A549 (cell line): ENCODE data around the gene ANK3. TPM values are rescaled to one million over a fixed set of nuclear protein-coding genes. Genes with fewer than 3 reads are reported as not detected.

Experiments used
- ATAC-seq, 2 experiments: fragments of 200-7000 bp in 1 of 2; fragments of >200 bp in 1 of 2; cut with Nextera tagmentation in 1 of 2; cut with Tn5 transposase in 1 of 2; 3 replicates each; pipeline versions ENCODE4 v1.8.0 to v1.9.1; 2018 to 2020; ENCODE audit warnings: mild to moderate bottlenecking in 1 of 2, moderate library complexity in 1 of 2
- CTCF ChIA-PET: fragments of 300-600 bp; sonication (Branson Sonifier 250); formaldehyde crosslinking; extraction: SDS; loops from one replicate; lab custom pipeline; 2021; ENCODE audit warnings: antibody characterized with exemption, inconsistent platforms; lab: Yijun Ruan, JAX
- POLR2A ChIA-PET: fragments of 350-600 bp; formaldehyde crosslinking; extraction: SDS; loops from one replicate; lab custom pipeline; 2021; ENCODE audit warnings: antibody characterized with exemption, inconsistent platforms; lab: Yijun Ruan, JAX
- DNase-seq, 2 experiments: peaks; one replicate each; pipeline versions ENCODE4 v3.0.0 to v3.0.0-alpha.2; 2011 to 2016; ENCODE audit warnings: low read depth in 1 of 2, low spot score in 1 of 2
- FAIRE-seq: peaks from 2 replicates; lab custom pipeline; 2011; peaks lifted over from hg19 to GRCh38; lab: Jason Lieb, UNC
- H3K27ac ChIP-seq, 2 experiments: fragments of >200 bp; sonication (Bioruptor Twin); formaldehyde crosslinking; 3 replicates each; pipeline ENCODE4 v1.5.1; 2016 to 2017
- H3K4me1 ChIP-seq: fragments of >200 bp; sonication (Bioruptor Twin); formaldehyde crosslinking; 3 replicates; pipeline ENCODE4 v1.6.1; 2016
- H3K4me2 ChIP-seq: fragments of >200 bp; sonication (Bioruptor Twin); formaldehyde crosslinking; 3 replicates; pipeline ENCODE4 v1.6.1; 2016
- H3K4me3 ChIP-seq: fragments of >200 bp; sonication (Bioruptor Twin); formaldehyde crosslinking; 3 replicates; pipeline ENCODE4 v1.5.1; 2016
- H3K9me3 ChIP-seq: fragments of >200 bp; sonication (Bioruptor Twin); formaldehyde crosslinking; 3 replicates; pipeline ENCODE4 v1.6.1; 2016
- CEBPB ChIP-seq, 2 experiments: fragments of >200 bp in 1 of 2; sonication (Bioruptor Twin) in 1 of 2; formaldehyde crosslinking in 1 of 2; IDR thresholded peaks; 2 replicates each; pipeline ENCODE4 v1.6.1; 2012 to 2016
- E2F6 ChIP-seq: IDR thresholded peaks from 2 replicates; pipeline ENCODE4 v1.6.1; 2012; ENCODE audit warnings: low read depth, borderline replicate concordance
- EHF ChIP-seq: fragments of 250-450 bp; sonication (Bioruptor Pico); IDR thresholded peaks from 2 replicates; pipeline ENCODE4 v1.5.0; 2020; ENCODE audit warnings: mild to moderate bottlenecking
- EHMT2 ChIP-seq: fragments of 200-600 bp; sonication (generic); IDR thresholded peaks from 2 replicates; pipeline ENCODE4 v1.6.1; 2016; ENCODE audit warnings: antibody characterized with exemption, low read depth, mild to moderate bottlenecking, moderate library complexity
- ELK1 ChIP-seq: fragments of 150-350 bp; IDR thresholded peaks from 2 replicates; pipeline ENCODE4 v1.6.1; 2014; ENCODE audit warnings: low read depth, mild to moderate bottlenecking, low read length
- HOXA7 ChIP-seq: fragments of 250-450 bp; sonication (Bioruptor Pico); IDR thresholded peaks from 2 replicates; pipeline ENCODE4 v1.5.0; 2020; ENCODE audit warnings: mild to moderate bottlenecking, moderate library complexity
- HOXB13 ChIP-seq: fragments of 250-450 bp; sonication (Bioruptor Pico); IDR thresholded peaks from 2 replicates; pipeline ENCODE4 v1.5.0; 2020; ENCODE audit warnings: low read depth, mild to moderate bottlenecking, moderate library complexity
- KDM1A ChIP-seq: fragments of 200-600 bp; sonication (generic); IDR thresholded peaks from 2 replicates; pipeline ENCODE4 v1.6.1; 2016; ENCODE audit warnings: low read depth, mild to moderate bottlenecking
- MAFK ChIP-seq: fragments of 450-650 bp; IDR thresholded peaks from 2 replicates; pipeline ENCODE4 v1.6.1; 2014; ENCODE audit not compliant: partially characterized antibody
- MYC ChIP-seq: IDR thresholded peaks from 2 replicates; pipeline ENCODE4 v1.6.1; 2012; ENCODE audit warnings: mild to moderate bottlenecking, inconsistent platforms, low read length, improper control_type of control experiment, borderline replicate concordance
- PHF8 ChIP-seq: fragments of 200-600 bp; sonication (generic); IDR thresholded peaks from 2 replicates; pipeline ENCODE4 v1.6.1; 2016; ENCODE audit warnings: low read depth, mild to moderate bottlenecking, antibody characterized with exemption, moderate library complexity, borderline replicate concordance
- POLR2A ChIP-seq: IDR thresholded peaks from 2 replicates; pipeline ENCODE4 v1.6.1; 2012; ENCODE audit warnings: mild to moderate bottlenecking, low read length
- REST ChIP-seq: fragments of 200-600 bp; sonication (generic); IDR thresholded peaks from 2 replicates; pipeline ENCODE4 v1.6.1; 2016; ENCODE audit warnings: antibody characterized with exemption, mild to moderate bottlenecking, moderate library complexity
- TFCP2L1 ChIP-seq: fragments of 250-450 bp; sonication (Bioruptor Pico); IDR thresholded peaks from 2 replicates; pipeline ENCODE4 v1.5.0; 2021; ENCODE audit warnings: mild to moderate bottlenecking
- TP53 ChIP-seq: fragments of 250-450 bp; sonication (Bioruptor Pico); IDR thresholded peaks from 2 replicates; pipeline ENCODE4 v1.5.0; 2021; ENCODE audit warnings: mild to moderate bottlenecking, moderate library complexity
- ZC3H11A ChIP-seq: fragments of 450-650 bp; IDR thresholded peaks from 2 replicates; pipeline ENCODE4 v1.6.1; 2014; ENCODE audit warnings: antibody characterized with exemption, mild to moderate bottlenecking
- ZFP36 ChIP-seq: fragments of 450-650 bp; IDR thresholded peaks from 2 replicates; pipeline ENCODE4 v1.6.1; 2014; ENCODE audit warnings: borderline replicate concordance; ENCODE audit not compliant: partially characterized antibody
- WGBS: methylation state at CpG from one replicate; pipeline ENCODE4 v1.1.6; 2017; ENCODE audit errors: missing lambda C conversion rate; 5-methylcytosine and 5-hydroxymethylcytosine counted together
- polyA plus RNA-seq, 4 experiments: library from polyadenylated mRNA; depleted of rRNA in 3 of 4; stranded (reverse); fragments of >200 nt; fragmentation: RNase III in 1 of 4; extraction: RNeasy Plus Mini Kit Qiagen cat#74134 plus additional on column Dnase treatment in 1 of 4; gene quantifications; 2 replicates in 3 of 4; 3 replicates in 1 of 4; pipeline ENCODE4 v1.2.3, GENCODE V29; 2011 to 2017
- TF ChIP-seq, protein P1 (sequence below): fragments of 250-450 bp; sonication (Bioruptor Pico); IDR thresholded peaks from 2 replicates; pipeline ENCODE4 v1.5.0; 2021; ENCODE audit warnings: mild to moderate bottlenecking, moderate library complexity, borderline replicate concordance
- TF ChIP-seq, protein P2 (sequence below): fragments of 450-650 bp; IDR thresholded peaks from 2 replicates; pipeline ENCODE4 v1.6.1; 2014; ENCODE audit warnings: antibody characterized with exemption

The ANK3 gene
- polyA plus RNA-seq, 2 of the 4 experiments (the other 2 are of a cell fraction) = 0.56 to 5.4 TPM

- TF ChIP-seq REST (no peak), ZC3H11A (no peak)
These were observed 246.9 kb downstream of the ANK3 start (continued) for GRCh38 chr10:60142736-60143135.

GRCh38 chr10:60141896-60142559 lies 247.6 kb downstream of the ANK3 start:
- FAIRE-seq (peak; percentile 46), DNase-seq (no peak)
- CTCF ChIA-PET = interaction anchor here (1.3 kb wide), 1 partner anchor 42 kb away, joined by 3 read pairs; no protein-coding TSS in a partner anchor
- no peaks in the 10 kb centered on the region for H3K9me3 ChIP-seq
- peaks cover 48% of the 10 kb centered on the region for H3K4me1 ChIP-seq
- no peak overlapping the region for H3K4me3 ChIP-seq
- H3K27ac ChIP-seq = no peak overlapping the region; a peak in 1 of 6 replicates
- TF ChIP-seq PHF8 (no peak), CEBPB (IDR thresholded peaks at IDR 0.05) (peak in 1 of 2 experiments; percentile 21; a peak in 1 of 4 replicates)
- TF ChIP-seq, all 56 proteins: peak for 1
- POLR2A ChIA-PET = no interaction called here
- WGBS = 90% methylated on average over 7 of the region's 7 CpGs
- ATAC-seq = peak in 1 of 2 experiments; percentile 42; a peak in 1 of 6 replicates
- no peak overlapping the region for H3K4me2 ChIP-seq

GRCh38 chr10:60140651-60141632 lies 248.7 kb downstream of the ANK3 start:
- H3K4me1 ChIP-seq = peaks cover 49% of the 10 kb centered on the region
- FAIRE-seq (no peak), ATAC-seq (peak; percentile 63 to 82), DNase-seq (peak in 1 of 2 experiments; percentile 52)
- WGBS = 44% methylated on average over 12 of the region's 12 CpGs
- peak overlapping the region; percentile 7 to 55; a peak in 5 of 6 replicates for H3K27ac ChIP-seq
- ChIA-PET CTCF (interaction anchor here (0.6 kb wide), 1 partner anchor 63 kb away, joined by 3 read pairs; no protein-coding TSS in a partner anchor), POLR2A (no interaction called here)
- peak overlapping the region; percentile 73 for H3K4me2 ChIP-seq
- TF ChIP-seq, protein P1, sequence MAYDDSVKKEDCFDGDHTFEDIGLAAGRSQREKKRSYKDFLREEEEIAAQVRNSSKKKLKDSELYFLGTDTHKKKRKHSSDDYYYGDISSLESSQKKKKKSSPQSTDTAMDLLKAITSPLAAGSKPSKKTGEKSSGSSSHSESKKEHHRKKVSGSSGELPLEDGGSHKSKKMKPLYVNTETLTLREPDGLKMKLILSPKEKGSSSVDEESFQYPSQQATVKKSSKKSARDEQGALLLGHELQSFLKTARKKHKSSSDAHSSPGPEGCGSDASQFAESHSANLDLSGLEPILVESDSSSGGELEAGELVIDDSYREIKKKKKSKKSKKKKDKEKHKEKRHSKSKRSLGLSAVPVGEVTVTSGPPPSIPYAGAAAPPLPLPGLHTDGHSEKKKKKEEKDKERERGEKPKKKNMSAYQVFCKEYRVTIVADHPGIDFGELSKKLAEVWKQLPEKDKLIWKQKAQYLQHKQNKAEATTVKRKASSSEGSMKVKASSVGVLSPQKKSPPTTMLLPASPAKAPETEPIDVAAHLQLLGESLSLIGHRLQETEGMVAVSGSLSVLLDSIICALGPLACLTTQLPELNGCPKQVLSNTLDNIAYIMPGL (CRISPR knock-in tag) = no peak
- TF ChIP-seq, protein P2, sequence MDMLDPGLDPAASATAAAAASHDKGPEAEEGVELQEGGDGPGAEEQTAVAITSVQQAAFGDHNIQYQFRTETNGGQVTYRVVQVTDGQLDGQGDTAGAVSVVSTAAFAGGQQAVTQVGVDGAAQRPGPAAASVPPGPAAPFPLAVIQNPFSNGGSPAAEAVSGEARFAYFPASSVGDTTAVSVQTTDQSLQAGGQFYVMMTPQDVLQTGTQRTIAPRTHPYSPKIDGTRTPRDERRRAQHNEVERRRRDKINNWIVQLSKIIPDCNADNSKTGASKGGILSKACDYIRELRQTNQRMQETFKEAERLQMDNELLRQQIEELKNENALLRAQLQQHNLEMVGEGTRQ = no peak
- TF ChIP-seq HOXB13 (CRISPR knock-in tag) (no peak), TFCP2L1 (CRISPR knock-in tag) (no peak), ZFP36 (no peak), TP53 (no peak), MYC (no peak), EHMT2 (no peak), ELK1 (no peak), POLR2A (no peak), HOXA7 (no peak), E2F6 (no peak), EHF (CRISPR knock-in tag) (no peak), KDM1A (no peak), PHF8 (no peak), MAFK (no peak)
- H3K4me3 ChIP-seq = peak overlapping the region; percentile 19; the same call in 1 of the 3 replicates
- H3K9me3 ChIP-seq = no peaks in the 10 kb centered on the region
